Measurements from ENCODE around the gene YARS1.
A peak's percentile ranks its signal among the peaks of the same experiment; 100 is the strongest.

The YARS1 gene

DNA sequence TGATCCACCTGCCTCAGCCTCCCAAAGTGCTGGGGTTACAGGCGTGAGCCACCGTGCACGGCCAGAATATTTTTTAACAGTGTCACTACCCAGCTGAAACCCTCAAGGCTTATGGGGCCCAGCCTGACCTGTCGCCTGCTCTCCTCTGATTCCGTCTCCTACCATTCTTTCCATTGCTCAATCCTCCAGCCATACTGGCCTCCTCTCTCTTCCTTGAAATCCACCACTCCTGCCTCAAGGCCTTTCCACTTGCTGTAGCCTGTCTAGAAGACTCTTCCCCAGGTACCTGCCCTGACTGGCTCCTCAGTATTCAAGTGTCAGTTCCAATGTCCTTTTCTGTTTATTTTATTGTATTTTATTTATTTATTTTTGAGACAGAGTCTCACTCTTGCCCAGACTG lies 53.9 kb downstream of the YARS1 start:
- DNase-seq (ENCODE audit: low read depth): no peak

DNA sequence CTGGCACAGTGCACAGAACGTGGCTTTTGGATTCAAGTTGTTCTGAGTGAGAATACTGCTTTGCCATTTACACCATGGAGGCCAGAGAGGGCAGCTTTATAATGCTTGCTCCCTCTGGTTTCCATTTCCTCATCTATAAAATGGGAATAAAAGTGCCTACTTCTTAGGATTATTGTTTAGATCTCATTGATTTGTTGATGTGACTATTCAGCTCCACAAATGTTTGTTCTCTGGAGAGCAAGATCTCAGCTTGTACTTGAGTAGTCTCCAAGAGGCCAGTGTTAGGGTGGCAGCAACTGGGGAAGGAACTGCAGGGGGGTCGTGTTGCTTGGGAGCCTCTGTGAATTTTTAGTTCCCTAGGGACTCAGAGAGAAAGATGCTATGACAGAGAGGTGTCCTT lies 55.2 kb downstream of the YARS1 start:
- no peak for DNase-seq (ENCODE audit: low read depth)

DNA sequence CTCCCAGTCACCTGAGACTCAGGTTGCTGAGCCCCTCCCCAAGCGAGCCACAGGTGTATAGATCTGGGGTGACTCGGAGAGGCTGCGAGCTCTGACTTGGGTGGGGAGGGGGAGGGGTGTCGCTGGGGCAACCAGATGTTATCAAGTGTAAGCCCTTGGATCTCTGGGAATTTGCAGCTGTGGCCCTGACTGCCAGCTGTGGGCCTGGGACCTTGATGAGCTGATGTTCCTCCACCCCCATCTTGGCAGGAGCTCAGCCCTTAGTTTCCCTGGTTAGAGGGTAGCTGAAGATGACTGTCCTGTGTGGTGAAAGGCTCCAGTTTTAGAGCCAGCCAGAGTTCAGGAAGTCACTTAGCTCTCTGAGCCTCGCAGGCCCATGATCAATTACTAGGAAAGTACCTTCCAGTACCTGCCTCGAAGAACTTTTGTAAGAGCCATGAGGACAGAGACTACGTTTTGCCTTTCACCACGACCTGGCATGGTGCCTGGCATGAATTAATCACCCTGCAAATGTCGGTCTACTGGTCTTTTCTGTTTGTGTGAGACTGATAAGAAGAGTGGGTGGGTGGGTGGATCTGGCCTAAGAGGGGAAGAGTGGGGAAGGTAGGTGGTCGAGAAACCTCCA lies 55.8 kb downstream of the YARS1 start:
- DNase-seq (ENCODE audit: low read depth): no peak

DNA sequence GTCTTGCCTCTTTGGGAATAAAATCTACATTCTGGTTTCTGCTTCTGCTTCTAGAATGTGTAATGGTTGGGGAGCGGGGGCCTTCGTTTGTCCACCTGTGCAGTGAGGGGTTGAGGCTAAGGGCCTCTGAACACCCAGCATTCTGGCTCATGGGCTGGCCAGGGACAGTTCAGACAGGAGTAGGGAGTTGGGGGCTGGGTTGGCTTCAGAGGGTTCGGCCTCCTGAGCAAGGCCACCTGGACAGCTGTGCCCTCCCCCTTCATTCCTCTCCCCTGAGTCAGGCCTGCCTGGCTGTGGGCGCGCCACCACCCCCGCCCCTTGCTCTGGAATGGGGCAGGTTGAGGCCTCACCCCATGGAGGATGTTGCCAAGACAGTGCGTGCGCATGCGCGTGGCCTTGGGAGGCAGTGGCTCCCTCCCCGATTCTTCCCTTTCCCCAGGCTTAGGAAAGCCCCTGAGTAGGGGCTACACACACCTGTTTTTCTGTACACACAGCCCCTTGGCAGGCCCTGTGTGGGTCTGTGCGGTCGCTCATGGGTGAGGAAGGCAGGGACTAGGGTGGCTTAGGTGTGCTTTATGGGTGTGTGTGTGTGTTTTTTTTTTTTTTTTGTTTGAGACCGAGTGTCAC lies 57.0 kb downstream of the YARS1 start:
- DNase-seq (ENCODE audit: low read depth): no peak

DNA sequence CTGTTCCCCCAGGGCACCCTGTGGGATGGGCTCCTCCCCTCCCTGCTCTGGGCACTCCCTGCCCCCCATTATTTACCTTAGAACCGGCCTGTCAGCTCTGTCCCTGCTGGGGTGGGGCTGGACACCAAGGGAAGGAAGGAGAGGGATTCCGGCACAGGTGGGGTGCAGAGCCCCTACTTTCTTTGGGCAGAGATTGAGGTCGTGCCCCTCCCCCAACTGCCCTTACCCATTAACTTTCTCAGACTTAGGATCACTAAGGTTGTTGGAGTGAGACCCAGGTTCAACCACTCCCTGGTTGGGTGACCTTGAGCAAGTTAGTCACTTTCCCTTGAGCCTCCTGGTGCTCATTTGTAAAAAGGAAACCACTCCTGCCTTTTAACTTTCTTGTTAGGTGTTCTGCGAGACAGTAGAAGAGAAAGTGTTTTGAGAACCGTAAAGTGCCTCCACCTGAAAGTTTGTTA lies 57.6 kb downstream of the YARS1 start:
- DNase-seq (ENCODE audit: low read depth): no peak

DNA sequence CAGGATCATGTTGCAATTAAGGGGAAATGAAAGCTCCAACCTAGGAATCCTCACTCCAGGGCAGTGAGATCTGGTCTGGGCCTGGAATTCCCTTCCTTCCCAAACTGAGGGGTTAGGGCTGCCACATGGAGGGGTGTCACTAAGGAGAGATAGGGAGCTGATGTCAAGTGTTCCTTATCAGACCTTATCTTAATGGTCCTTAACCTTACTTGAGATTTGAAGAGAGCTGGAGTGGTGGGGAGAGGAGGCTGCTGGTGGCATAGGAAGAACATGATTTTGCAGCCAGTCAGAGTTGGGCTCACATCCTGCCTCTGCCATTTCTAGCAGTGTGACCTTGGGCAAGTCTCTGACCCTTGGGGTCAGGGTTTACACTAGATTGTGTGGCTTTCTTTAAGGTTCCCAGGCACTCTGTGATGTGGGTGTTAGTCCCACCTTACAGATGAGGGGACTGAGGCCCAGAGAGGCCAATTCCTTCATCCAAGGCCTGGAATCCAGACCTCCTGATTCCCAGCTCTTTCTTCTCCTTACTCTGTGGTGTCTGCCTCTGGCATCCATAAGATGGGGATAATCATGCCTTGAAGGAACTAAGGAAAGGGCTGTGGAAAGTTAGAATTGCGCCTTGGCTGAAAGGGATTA lies 58.2 kb downstream of the YARS1 start:
- no peak for DNase-seq (ENCODE audit: low read depth)

DNA sequence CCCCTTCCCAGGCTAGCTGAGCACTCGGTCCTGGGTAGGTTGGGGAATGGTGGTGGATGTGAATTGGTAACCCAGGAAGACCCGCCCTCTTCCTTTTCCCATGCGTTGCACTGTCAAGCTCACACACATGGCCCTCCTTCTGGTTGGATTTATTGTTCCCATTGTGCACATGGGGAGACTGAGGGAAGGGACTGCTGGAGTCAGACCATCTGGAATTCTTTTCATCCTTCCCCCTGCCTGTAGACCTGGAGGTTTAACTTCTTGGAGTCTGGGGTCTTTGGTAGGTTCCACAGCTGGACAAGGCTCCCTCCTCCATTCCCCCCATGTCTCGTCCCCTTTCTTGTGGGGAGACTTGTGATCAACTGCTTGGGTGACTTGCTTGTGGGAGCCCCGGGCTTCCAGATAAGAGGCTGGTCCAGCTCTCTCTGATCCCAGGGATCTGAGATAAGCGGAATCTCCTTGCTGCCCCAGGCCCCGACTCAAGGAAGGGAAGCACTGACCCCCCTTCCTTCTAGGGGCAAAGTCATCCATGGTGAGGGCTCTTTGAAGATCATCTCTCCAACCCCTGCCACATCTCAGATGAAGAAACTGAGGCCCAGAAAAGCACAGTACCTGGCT lies 58.9 kb downstream of the YARS1 start:
- DNase-seq (ENCODE audit: low read depth): no peak

DNA sequence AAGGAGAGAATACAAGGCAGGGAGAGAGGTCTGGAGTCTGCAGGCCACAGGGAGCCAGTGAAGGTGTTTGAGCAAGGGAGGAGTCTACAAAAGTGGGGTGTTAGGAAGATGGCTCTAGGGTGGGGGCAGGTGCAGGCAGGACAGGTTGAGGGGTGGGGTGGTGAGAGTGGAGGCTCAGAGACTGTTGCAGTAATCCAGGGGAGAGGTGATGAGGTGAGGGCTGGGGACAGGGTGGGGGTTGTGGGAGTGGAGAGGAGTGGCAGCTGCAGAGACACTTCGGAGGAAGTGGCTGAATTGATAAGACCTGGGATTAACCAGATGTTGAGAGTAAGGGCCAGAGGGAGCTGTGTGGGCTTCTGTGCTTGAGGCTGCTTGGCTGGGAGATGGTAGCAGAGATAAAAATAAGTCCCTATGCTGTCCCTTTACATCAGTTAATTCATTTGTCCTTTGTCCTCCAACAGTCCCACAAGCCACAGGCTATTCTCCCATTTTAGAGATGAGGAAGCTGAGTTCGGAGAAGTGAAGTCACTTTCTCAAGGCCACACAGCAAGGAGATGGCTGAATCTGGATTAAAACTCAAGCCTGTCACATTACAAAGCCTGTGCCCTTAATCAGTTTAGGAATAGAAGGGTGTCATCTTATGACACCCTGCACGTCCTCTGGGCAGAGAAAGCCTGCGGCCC lies 59.8 kb downstream of the YARS1 start:
- DNase-seq (ENCODE audit: low read depth): no peak

DNA sequence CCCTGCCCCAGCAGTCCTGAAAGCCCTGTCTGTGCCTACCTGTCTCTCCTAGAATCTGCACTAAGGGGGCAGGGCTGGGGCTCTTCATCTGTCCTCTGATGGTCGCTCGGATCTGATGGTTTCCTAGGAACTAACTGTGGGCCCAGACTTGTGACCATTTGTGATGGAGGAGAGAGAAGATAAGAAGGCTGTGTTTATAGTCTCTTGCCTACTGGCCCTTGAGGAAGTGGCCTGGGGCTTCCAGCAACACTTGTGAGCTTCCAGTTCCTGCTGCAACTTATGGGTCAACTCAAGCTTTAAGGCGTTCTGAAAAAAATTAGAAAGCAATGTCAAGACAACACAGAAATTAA lies 61.4 kb downstream of the YARS1 start:
- no peak for DNase-seq (ENCODE audit: low read depth)

DNA sequence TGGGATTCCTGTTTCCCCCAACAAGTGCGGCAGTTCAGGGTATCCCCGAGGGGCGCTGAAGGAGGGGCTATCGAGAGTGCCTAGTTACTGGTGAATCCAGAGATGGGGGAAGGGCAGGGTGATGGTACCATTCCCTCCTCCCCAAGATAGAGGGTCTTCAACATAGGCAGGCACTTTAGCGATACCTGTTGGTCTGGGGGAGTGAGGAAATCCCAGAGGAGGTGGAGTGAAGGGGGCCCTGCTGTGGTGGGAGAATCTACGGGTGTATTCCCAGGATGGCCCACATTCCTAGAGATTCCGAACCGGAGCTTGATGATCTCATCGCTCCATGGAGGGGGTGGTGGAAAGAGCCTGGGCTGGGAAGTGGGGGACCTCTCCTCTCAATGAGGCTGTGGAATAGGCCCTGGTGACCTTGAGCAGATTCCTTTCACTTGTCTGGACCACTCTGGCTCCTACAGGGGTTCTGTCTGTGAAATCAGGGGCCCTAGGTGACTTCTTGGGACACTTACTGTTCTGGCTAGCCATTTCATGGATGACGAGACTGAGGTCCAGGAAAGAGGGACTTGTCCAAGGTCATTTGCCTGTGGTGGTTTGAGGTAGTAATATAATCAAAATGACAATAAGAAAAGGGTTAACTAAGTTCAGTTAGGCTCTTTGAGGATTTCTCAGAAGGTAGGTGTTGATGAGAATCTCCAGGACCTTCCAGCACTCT lies 61.9 kb downstream of the YARS1 start:
- no peak for DNase-seq (ENCODE audit: low read depth)

DNA sequence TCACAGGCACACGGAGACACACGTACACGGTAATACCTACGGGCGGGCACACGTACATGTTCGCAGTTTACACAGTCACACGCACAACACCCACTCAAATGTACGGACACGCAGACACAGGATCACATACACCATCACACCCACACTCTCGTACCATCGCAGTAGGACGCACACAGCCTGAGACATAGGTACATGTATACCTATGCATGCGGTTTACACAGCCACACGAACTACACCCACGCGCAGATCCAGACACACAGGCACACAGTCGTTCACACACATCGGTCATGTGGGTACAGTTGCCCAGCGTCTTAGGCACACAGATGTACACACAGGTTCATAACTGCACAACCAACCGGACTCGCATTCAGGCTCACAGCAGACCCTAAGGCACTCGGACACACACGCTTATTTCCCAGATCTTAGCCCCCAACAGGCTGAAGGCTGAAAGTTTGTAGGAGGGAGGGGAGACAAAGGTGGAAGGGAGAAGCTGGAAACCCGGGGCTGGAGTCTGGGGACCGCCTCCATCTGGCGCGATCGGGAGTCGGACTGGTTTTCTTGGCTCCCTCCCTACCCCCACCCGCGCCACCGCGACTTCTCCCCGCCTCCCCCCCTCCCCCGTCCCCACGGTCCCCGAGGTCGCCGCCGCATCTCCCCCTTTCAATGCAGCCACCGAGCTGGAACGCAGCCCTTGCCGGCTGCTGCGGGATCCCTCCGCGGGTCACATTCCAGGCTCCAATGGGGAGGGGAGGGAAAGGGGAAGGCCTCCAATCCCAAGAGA lies 62.7 kb downstream of the YARS1 start:
- DNase-seq (ENCODE audit: low read depth): peak; percentile 26

DNA sequence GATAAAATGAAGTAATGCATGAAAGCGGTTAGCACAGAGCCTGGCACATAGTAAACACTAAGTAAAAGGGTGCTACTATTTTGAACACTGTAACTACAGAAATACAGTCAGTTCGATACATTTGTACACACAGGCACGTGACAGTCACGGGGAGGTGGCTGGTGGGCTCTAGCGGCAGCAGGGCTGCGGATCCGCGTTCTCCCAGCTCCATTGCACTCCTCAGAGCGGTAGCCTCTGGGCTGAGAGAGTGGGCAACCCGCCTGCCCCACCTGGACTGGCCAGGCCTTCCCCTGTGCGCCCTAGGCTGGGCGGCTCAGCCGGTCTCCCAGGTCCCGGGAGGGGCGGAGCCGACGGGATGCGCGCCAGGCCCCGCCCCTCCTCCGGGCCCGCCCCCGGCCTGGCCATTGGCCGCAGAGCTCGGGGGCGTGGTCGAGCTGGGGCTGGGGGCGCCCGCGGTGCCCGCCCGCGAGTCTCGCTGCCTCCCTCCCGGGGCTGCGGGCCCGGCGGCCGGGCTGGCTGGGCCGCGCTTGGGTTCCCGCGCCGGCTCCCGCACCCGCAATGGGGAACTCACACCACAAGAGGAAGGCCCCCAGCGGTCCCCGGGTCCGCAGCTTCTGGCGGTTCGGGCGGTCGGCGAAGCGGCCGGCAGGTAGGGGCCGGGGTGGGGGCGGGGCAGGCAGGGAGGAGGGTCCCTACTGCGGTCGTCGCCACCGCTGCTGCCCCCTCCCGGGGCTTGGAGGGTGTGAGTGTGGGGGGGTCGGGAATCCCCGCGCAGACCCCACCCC lies 63.4 kb downstream of the YARS1 start:
- peak; percentile 55 for DNase-seq (ENCODE audit: low read depth)

DNA sequence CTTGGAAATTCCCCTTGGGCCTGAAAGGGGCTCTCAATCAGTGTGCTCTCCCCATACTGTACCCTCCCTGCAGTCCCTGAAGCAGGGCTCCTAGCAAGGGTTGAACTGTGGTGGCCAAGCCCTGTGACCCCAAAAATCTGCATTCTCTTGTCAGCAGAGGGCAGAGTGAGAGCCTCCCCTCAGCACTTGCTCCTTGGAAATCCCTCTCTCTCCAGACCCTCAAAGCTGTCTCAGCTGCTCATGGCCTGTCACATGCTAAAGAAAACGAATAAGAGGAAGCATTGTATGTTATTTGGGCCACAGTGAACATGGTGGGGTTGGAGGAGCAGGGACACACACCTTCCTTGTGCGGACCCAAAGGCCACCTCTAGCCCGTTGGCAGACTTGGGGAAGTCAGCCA lies 67.4 kb downstream of the YARS1 start:
- no peak for DNase-seq (ENCODE audit: low read depth)

DNA sequence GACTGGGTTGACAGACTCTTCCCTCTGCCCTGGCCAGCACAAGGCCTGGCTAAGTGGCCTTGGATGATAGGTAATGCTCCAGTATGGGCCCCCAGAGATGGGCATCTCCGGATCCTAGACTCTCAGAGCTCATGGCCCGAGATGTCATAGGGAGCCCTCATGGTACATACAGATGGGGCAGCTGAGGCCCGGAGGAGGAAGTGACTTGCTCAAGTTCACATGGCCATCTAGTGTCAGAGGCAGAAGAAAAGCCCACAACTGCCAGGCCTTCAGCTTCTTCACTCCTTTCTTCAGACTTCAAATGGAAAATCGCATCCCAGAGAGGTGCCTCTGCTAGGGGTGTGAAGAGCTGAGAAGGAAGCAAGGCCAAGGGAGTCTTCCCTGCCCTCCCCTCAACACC lies 67.8 kb downstream of the YARS1 start:
- no peak for DNase-seq (ENCODE audit: low read depth)

DNA sequence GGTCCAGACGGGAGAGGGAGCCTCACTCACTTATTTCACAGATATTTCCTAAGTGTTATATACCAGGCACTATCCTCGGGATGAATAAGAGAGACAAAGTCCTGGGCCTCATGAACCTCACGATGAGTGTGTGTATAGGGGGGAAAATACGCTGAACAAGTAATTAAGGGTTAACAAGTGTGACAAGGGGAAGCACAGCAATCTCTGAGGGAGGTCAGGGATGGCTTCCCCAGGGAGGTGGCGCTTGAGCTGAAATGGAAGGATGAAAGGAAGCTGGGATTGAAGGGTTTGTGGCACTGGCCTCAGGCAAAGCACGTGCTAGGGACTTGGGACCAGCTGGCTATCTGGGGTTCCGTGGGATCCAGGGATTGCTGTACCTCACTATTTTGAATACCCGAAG lies 68.2 kb downstream of the YARS1 start:
- DNase-seq (ENCODE audit: low read depth): no peak

DNA sequence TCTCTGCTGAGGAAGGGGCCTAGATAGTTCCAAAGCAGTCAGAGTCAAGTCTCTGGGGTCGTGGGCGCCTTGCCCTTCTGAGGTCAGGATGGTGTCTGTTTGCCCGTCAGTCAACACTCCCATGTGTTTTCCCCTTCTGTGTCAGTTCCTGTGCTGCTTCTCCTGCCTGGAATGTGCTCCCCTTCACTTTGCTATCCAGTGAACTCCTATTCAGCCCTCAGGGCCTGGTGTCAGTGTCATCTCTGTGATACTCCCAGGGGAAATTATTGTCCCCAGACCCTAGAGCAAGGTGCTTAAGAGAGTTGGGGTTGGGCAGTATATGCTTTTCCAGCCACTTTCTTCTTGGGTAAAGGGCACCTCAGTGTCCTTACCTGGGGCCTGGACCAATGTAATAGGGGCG lies 68.8 kb downstream of the YARS1 start:
- DNase-seq (ENCODE audit: low read depth): no peak

DNA sequence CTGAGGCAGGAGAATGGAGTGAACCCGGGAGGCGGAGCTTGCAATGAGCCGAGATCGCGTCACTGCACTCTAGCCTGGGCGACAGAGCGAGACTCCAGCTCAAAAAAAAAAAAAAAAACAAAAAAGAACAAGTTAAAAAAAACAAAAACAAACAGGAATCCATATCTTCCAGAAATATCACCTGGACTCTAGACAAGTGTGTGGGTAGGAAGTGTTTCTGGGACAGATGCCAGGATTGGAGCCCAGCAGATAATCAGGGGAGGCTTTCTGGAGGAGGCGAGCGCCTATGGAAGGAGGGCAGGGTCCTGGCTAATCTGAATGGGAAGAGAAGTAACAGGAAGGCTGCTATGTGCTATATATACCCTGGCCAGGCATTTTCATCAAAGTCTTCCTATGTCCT lies 71.0 kb downstream of the YARS1 start:
- no peak for DNase-seq (ENCODE audit: low read depth)

DNA sequence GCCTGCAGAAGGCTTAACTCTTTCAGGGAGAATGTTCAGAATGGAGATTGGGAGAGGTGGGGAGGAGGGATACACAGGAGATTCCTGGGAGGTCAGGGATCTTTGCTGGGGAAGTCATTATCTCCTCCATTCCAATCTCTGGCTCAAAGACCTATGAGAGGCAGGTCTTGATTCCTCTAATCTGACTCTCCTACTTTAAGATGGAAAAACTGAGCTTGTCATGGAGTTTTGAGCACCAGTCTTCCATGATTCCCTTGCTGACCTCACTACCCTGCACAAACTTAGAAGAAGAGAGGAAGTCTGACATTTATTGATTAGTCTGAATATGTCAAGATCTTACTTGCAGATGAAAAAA lies 73.1 kb downstream of the YARS1 start:
- no peak for DNase-seq (ENCODE audit: low read depth)

DNA sequence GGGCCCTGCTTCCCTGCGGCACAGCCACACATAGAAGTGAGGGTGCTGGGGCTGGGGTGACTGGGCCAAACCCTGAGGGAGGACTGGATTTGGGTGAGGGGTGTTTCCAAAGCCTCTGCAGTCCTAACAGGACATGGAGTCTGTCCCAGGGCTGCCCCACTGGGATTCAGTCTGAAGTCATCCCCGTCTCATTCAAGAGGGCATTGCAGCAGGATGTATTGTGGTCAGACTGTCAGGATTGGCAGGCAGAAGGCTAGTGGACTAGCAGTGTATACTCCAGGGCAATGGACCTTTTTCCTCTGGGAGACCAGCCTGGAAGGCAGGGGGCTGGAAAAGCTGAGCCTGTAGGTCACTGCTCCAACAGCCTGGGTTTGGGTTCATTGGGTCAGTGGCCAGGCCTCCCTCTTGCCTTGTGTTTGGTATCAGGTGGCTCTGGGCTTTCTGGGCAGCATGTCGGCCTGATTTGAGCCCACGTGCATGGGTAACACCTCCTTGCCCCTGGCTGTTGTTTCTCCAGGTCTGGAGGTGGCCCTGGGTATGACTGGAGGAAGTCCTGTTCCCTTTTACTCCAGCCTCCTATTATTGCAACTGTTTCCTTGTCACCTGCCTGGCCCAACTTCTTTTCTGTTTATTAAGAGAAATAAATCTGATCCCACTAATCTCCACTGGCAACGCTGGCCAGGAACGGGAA lies 73.6 kb downstream of the YARS1 start:
- DNase-seq (ENCODE audit: low read depth): no peak

DNA sequence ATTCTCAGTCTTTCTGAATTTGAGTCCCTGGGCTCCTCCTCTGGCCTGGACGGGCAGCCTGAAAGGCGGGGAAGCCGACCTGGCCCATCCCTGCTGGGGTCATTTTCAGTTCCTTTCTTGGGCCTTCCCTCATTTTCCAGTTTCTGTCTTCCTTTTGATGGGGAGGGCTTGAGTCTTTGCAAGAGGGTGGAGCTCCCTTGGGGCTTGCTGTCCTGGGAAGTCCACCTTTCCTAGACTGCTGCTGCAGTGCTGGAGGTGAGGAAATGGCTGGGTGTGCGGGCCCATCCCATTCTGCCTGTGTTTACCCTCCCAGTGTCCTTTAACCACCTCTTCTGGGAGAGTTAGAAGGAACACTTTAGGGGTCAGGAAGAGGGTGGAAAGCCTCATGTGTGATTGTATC lies 74.2 kb downstream of the YARS1 start:
- DNase-seq (ENCODE audit: low read depth): no peak
